Stimulated activated CD8-positive, alpha-beta memory T cell treated with anti-CD3 and anti-CD28 coated beads, Interleukin-2, amount 100 ng/mL, for 48 hours (primary cell): Measurements from ENCODE around the gene LIMCH1.

ENCODE experiments used
- DNase-seq, 2 donors: peaks; one replicate each; pipeline ENCODE4 v3.0.0-alpha.2; 2020; ENCODE audit warnings: low read depth in 2 of 2

Gene LIMCH1

DNA sequence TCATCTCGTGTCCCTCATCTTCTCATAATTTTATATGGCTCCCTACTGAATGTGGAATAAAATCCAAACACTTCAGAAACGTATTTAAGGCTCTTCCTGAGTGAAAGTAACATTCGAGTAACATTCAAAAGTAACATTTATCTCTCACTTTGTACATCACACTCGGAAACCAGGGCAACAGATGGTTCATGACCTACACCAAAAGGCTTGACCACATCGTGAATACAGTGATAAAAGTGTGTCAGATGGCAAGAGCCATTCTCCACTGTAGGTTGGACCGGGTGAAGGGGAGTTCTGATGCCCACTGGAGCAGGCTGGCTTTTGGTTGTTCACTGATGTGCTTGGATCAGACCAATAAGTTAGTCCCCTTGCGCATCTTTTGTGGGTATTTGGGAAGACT, 5.6 kb upstream of the LIMCH1 start:
- DNase-seq: no peak

DNA sequence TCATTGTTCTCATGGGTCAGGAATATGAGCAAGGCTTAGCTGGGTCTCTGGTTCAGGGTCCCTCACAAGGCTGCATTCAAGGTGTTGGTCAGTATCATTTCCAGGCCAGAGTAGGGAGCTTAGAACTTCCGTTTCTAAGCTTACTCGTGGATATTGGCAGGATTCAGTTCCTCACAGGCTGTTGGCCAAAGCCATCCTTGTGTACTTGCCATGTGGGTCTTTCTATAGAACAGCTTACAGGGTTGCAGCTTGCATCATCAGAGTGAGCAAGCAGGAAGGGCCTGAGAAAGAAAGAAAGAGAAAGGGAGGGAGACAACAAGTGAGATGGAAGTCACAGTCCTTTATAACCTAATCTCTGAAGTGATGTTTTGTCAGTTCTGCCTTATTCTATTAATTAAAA, 5.1 kb upstream of the LIMCH1 start:
- no peak for DNase-seq

DNA sequence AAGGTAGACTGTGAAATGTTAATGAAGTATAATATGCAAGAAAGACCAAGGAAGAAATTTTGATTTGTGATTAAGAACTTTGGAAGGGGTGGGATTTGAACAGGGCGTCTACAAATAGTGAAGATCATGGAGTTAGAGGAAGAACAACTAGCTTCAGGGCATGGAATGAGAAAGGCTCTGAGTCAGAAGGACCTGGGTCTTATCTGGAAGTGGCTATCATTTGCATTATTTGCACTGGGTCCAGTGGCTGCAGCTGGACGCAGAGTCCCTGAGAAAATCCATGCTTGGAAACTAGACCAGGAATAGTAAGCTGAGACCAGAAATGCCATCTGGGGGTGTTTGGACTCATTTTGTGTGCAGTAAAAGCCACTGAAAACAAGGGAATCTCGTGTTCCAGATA, 4.3 kb upstream of the LIMCH1 start:
- DNase-seq: no peak

DNA sequence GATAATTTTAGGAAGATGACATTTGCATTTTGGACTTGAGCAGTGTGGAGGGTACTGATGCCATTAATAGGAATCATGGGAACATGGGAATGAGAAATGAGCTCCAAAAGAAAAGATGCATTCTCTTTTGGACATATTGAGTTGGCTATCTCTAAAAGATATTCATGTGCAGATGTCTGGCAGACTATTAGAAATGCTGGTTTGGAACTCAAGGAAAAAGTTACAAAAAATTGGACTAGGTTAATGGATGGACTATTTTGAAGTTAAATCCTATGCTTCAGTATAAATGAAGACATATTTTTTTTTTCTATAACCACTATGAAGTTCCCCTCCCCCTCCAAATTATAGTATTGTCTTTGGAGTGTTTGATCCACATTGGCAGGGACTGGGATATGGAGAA, 3.6 kb upstream of the LIMCH1 start:
- no peak for DNase-seq

DNA sequence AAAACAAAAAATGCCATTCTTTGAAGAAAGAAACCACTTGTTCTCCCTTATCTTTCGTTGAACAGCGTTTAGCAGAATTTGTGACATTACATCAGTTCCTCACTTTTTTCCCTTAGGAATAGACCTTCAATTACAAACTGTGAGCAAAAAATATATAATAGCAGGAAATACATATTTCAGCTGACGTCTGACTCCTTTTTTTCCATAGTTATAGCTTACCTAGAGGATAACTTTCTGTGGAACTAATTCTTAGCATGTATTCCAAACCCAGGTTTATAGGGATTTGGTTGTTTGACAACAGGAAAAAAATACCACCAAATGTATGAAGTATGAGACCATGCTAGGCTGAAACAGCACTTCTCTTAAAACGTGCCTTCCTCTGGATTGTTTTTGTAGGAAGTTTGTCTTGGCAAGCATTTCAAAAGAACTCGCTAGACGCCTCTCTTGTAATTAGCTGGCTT, 2.0 kb upstream of the LIMCH1 start:
- DNase-seq: no peak

DNA sequence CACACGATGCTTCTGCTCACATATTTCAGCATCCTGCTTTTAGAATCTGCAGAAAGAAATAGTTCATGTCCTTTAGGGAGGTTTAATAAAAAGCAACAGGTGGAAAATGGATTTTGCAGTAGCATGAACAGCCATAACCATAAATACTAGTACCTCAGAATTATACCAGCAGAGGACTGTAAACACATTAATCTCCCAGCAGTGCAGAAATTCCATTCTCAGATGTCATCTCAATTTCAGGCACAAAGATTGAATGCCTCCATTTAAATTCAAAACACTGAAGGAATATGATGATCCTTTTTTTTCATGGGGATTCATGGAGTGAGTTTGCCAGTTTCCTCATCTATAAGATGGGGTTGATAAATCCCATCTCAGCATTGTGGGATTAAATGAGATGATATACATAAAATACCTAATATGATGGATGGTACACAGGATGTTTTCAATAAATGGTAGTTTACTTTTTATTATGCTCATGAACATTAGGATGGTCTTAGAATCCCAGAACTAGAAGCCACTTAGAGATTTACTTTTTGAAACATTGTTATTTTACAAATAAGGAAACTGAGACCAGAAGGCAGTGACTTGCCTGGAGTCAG, 566 bp upstream of the LIMCH1 start:
- DNase-seq: no peak

DNA sequence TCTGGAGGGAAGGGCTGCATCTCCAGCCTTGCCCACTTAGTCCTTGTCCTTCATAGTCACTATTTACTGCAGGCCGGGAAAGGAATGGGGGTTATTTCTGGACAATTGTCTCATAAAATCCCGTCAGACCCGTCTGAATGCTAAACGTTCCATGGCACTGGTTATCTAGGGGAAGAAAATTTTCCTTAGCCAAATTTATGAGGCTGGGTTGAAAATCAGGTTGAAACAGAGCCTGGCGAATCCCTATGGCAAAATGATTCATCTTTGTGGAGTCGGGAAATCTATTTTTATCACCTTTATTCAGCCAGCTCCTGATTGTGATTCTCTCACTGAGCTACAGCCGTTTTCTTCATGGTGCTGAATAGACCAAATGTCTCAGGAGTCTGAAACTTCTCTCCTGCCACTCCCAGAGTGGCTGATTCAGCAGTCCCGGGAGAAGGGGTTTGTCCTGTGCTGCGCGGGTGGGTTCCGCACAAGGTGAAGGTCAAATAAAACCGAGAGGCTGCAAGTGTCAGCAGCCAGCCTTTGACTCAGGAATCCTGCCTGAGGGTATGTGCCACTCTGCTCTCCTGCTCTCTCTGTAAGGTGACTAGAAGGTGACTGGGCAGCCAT, 1.0 kb downstream of the LIMCH1 start:
- DNase-seq: no peak

DNA sequence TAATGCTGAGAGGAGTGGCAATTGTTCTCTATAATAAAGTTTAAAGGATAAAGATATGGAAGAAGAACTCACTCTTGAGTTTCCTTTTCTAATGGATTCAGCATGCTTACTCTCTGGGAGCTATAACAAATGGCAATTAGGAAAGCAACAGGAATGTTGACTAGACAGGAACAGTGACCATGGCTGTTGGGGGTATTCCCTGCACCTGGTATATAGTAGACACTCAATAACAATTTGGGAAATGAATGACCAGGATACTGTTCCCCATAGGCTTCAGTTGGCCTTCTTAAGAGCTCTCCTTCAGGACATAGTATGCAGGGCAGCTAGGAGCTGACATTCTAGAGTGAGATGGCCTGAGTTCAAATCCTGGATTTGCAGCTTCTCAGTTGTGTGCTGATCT, 1.8 kb downstream of the LIMCH1 start:
- DNase-seq: no peak

DNA sequence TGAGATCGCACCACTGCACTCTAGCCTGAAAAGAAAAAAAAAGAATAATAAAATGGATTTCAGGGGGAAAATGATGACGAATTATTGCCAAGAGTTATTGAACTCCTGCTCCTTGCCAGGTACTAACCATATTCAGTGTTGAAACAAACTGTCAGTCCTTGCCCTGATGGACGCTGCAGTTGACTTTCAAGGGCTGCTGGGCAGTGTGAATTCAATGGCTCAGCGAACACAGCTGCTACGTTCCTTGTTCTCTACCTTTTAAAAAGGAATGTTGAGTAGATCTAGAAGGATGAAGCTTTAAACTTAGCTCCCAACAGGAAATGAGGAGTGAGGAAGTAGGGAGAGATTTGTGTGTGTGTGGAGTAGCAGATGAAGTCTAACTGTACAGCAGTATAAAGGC, 2.7 kb downstream of the LIMCH1 start:
- DNase-seq: no peak

DNA sequence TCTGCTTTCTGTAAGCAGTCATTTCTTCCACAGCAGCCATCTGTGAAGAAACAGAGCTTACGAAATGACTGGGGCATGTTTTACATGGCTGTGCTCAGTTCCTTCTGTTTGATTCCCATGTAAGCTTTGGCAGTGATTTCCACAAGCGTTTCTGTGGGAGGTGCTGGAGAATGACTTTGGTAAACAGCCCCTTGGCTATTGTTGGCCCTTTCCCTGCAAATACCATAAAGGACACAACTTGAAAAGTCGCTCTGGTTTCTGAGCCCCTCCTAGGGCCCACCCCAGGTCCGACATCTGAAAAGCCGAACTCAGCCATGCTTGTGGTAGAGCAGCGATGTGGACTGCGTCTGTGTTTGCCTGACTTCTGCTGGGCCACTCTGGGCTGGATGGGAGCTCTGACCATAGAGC, 3.7 kb downstream of the LIMCH1 start:
- no peak for DNase-seq

DNA sequence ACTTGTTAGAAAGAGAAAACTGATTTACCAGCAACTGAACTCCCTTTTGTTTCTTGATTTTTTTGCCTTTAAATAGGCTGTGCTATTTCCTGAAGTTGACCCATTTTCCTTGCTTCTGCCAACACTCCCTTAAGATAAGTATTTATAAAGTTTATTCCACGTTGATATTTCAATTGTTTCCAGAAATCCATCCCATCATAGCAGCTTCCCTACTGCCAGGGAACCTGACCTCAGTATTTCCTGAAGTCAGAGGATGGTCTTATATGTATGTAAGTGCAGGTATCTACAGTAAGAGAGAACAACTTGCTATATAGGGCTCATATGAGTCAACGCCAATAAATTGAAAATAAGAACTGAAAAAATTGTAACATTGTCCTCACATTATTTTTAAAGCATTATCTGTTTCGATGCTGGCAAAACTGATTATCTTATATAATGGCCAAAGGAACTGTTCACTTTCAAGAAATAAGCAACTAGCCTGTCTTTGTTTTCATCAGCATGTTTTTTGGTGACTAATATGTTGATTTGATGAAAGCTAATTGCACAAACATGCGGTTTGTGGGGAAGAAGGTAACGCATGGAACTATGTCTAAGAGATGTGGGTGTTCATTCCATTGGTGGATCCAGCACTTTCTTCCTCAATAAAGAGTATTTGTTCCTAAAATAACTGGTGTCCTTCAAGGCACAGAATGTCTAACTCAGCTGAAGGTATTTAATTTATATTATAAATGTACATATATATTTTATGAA, 4.7 kb downstream of the LIMCH1 start:
- DNase-seq: no peak

DNA sequence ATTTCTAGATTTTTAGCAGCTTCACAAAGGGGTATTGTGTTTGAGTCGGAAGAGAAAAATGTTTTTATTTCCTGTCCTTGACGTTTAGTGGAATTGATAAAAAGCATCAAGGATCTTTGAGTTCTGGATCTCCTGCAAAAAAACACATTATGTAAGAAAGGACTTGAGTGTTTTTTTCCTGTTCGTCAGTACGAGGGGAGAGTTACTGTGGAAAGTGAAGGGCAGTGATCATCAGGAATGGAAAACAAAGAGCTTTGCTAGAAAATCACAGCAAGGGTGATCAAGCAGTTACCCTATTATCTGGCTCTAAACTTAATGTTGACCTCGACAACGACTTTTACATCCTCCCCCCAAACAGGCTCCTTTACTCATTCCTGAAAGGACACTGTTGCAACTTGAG, 7.3 kb downstream of the LIMCH1 start:
- DNase-seq: no peak

DNA sequence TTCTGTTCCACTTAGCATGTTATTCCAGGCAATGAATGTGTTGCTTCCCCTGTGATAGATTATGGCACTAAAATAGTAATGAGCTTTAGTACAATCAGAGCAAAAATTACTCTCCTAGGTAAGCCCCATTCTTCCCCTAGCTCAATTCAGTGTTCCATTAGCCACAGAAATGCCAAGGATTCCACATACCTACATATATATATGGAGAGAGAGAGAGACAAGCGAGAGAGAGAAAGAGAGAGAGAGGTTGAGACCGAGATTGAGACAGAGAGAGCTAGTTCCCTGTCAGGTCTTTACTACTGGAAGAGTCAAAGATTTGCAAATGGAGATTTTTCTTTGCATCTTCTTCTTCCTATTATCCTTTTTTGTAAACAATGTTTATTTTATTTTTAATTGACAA, 8.7 kb downstream of the LIMCH1 start:
- no peak for DNase-seq

DNA sequence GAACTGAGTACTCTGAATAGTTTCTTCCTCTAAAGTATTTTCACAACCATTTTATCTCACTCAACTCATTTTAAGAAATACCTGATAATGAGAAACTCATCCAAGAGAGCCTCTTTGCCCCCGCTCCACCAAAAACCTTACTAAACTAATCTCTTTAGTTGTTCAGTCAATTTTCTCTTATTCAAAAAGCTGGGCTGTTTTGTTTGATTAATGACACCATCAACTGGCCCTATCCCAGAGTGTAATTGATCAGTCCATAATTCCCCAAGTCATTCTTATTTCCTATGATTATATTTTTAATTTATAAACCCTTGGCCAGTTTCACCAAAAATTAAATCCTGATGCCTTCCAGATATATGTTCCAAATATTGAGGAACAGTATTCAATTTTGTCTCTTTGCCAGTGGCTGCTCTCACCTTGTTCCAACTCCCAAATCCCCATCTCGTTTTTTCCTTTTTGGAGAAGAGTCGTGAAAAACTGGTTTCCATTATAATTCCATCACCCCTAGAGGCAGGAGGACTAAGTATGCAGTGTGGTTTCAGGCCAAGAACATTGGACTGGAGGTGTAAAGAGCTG, 10.4 kb downstream of the LIMCH1 start:
- no peak for DNase-seq

DNA sequence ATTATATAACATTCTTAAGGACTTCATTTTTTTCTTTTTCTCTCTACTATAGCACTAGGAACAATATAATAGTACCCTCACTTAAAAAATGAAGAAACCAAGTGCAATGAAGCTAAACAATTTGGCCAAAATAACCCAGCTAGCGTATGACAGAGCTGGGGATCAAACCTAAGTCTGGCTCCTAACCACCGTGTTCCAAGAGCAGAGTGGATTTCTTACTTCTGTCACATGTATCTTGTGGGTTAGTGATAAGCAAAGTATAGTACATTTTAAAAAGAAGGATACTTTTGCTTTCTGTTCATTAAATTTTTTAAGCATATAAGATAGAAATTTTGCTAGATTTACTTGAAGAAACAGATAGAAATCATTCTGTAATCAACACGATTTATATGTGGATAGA, 11.5 kb downstream of the LIMCH1 start:
- DNase-seq: no peak

DNA sequence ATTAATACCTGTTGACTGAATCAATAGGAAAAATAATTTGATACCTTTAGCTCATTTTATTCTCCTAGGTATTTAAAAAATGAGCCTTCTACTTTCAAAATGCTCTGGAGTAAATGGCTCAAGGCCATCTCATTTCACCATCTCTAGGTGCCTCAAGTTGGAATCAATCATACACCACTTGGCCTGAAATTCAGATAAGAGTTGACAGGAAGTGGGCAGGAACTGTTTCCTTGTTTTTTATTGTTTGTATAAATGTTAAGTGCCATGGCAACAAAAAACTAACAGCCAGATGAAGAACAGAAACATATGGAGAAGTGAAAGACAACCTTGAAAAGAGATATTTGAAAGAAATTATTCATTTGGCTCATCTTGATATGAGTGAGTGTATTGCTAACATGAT, 12.4 kb downstream of the LIMCH1 start:
- DNase-seq: no peak

DNA sequence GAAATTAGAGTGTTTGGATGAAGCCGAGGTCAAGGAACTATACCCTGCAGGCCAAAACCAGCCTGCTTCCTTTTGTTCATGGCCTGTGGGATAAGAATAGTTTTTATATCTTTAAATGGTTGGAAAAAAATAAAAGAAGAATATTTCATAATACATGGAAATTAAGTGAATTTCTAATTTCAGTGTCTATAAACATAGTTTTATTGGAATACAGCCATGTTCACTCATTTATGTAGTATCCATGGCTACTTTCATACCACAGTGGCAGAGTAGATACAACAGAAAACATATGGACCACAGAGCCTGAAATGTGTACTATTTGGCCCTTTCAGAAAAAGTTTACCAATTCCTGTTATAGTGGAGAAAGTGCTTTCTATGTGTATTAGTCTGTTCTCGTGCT, 13.6 kb downstream of the LIMCH1 start:
- DNase-seq: no peak

DNA sequence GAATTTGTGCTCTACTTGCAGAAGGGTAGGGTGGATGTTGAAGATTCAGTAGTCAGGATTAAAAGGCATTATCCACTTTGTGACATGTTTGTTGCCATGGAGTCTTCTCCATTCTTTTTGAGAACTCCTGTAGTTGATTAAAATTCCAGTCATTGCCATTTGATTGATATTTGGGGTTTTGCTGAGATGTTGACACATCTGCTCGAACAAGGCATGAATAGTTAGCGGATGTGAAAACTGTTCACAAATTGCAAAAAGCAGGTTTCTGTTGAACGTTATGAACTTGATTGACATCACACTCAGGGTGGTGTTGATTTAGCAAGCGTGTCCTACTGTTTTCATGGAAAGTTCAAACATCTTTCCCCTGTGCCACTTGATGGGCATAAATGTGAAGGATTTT, 16.9 kb downstream of the LIMCH1 start:
- DNase-seq: no peak

DNA sequence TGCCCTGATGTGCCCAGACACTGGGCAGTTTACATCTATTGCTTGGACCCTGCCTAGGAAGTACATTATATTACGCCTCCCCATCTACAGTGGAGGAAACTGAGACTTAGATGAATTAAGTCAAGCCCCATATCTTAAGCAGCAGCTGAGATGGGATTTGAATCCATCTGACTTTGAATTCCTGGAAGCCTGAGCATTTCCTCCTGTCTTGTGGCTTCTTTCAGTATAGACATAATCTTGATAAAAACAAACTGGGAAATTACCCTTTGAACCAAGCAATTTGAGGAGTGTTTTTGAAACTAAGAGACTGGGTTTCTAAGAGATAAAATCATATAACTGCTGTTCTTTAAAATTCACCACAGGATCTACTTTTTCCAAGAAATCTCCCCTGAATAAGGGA, 18.6 kb downstream of the LIMCH1 start:
- no peak for DNase-seq

DNA sequence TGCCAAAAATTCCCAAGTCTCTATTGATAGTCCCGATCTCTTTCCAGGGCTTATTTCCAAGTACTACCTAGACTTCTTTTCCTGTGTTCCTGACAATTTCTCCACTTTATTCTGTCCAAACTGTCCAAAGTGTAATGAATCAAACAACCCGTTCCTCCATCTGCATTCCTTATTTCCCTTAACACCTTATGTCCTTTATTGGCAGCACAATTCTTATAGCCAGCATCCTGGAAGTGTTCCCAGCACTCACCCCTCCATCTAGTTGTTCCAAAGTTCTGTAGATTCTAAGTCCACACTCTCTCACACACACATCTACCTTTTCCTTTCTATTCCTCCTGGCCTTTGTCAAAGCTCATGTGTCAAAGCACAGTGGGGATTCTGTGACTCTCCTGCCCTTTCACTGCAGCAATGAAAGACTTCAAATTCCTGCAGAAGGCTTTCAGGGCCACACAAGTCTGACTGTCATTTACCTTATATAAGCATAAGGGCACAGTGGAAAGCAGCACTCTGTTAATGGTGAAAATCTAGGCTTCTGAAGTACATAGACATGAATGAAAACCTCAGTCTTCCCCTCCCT, 22.1 kb downstream of the LIMCH1 start:
- DNase-seq: no peak

DNA sequence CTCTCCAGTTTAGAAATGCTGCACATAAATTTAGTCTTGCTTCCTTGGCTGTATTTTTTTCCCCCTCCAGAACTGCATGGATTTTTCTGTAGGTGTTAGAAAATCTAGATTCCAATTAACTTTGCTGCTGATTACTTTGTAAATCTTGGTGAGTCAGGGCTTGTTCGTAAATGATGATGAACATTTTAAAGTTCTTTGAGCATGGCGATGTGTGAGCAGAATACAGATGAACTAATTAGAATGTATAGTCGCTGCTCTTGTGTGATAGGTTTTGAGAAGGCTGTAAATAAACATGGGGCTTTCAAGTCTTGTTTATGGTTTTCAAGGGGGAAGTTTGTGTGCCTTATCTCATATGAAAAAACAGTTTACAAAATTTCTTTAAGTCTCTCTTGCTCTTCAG, 23.3 kb downstream of the LIMCH1 start:
- DNase-seq: no peak

DNA sequence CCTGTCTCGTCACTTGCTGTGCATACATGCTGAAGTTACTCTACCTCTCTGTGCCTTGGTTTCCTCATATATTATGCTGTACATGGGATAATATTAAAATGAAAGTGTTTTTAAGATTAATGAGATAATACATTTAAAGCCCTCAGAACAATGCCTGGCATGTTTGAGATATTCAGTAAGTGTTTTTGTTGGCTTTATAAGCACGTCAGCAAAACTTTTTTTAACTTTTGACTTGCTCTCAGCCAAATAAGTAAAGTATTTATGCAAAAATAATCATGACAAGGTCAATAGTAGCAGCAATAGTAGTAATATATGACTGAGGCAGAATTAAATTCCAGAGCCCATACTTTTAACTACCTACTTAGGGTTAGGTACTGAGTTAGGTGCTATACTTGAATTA, 29.2 kb downstream of the LIMCH1 start:
- DNase-seq: no peak

DNA sequence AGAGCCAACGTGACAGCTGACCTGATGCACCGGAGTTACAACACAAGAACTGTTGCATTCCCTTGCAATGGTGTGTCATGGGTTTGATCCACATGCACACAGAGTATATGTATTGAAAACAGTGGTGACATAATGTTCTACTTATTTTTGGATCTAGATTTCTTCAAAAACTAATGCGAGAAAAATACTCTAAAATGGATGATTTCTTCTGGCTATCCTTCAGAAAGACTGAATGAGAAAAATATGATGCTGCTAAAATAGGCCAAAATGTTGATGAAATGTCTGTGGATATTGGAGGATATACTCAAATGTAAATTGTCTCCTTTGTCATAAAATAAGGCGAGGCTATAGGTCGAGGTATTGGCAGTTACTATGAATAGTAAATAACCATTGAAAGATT, 30.4 kb downstream of the LIMCH1 start:
- DNase-seq: no peak
